ENCODE measurements around the gene PIGU. TPM values are rescaled to one million over a fixed set of nuclear protein-coding genes. Genes with fewer than 3 reads are reported as not detected.

Gene PIGU
- total and polyA plus RNA-seq, 2 donors (not counting 1 experiment from before 2014, with no cell fraction given) = 6.4 to 42.6 TPM

GRCh38 chr20:34560614-34561013 is 116.3 kb downstream of the PIGU start:
- Histone ChIP-seq H3K9me3 (ENCODE audit: control insufficient read depth, insufficient read depth, low read depth, low read length) (no peaks in the 10 kb centered on the region), H3K4me2 (ENCODE audit: extremely low read depth, insufficient read depth, low read length) (no peak overlapping the region), H4K20me1 (ENCODE audit: control insufficient read depth, extremely low read depth, insufficient read depth, low read length) (no peaks in the 10 kb centered on the region), H3K4me3 (replicated peaks in 1 of 4; ENCODE audit: control extremely low read depth in 1 of 4, insufficient read depth in 1 of 4, low read depth in 3 of 4, low read length in 4 of 4) (no peak overlapping the region), H2AFZ (ENCODE audit: low read length) (no peak overlapping the region), H3K36me3 (ENCODE audit: control insufficient read depth, insufficient read depth, low read length) (no peaks in the 10 kb centered on the region), H3K27me3 (ENCODE audit: control insufficient read depth, insufficient read depth, low read length) (no peaks in the 10 kb centered on the region), H3K79me2 (ENCODE audit: control insufficient read depth, insufficient read depth, low read length) (no peaks in the 10 kb centered on the region), H3K27ac (ENCODE audit: insufficient read depth, low read length) (no peak overlapping the region), H3K9ac (ENCODE audit: insufficient read depth, low read length) (no peak overlapping the region), H3K4me1 (ENCODE audit: control insufficient read depth, extremely low read depth, insufficient read depth, low read length) (no peaks in the 10 kb centered on the region)
- no peak for TF ChIP-seq CTCF (conservative IDR thresholded peaks at IDR 0.05 in 1 of 2, IDR thresholded peaks at IDR 0.05 in 1 of 2; ENCODE audit: low read depth in 1 of 2, low read length in 2 of 2)
- no peak for DNase-seq (ENCODE audit: low read depth in 2 of 2)

GRCh38 chr20:34560141-34560523 is 116.8 kb downstream of the PIGU start:
- H4K20me1 ChIP-seq (ENCODE audit: control insufficient read depth, extremely low read depth, insufficient read depth, low read length) = no peaks in the 10 kb centered on the region
- H3K27ac ChIP-seq (ENCODE audit: insufficient read depth, low read length) = no peak overlapping the region
- DNase-seq (ENCODE audit: low read depth in 2 of 2) = no peak
- no peaks in the 10 kb centered on the region for H3K27me3 ChIP-seq (ENCODE audit: control insufficient read depth, insufficient read depth, low read length)
- no peak overlapping the region for H2AFZ ChIP-seq (ENCODE audit: low read length)
- TF ChIP-seq CTCF (conservative IDR thresholded peaks at IDR 0.05 in 1 of 2, IDR thresholded peaks at IDR 0.05 in 1 of 2; ENCODE audit: low read depth in 1 of 2, low read length in 2 of 2) (no peak), EZH2 (IDR thresholded peaks at IDR 0.05; ENCODE audit: low read length, missing control alignments) (no peak)
- no peaks in the 10 kb centered on the region for H3K36me3 ChIP-seq (ENCODE audit: control insufficient read depth, insufficient read depth, low read length)
- H3K79me2 ChIP-seq (ENCODE audit: control insufficient read depth, insufficient read depth, low read length) = no peaks in the 10 kb centered on the region
- H3K4me2 ChIP-seq (ENCODE audit: extremely low read depth, insufficient read depth, low read length) = no peak overlapping the region
- H3K4me3 ChIP-seq (replicated peaks in 1 of 4; ENCODE audit: control extremely low read depth in 1 of 4, insufficient read depth in 1 of 4, low read depth in 3 of 4, low read length in 4 of 4) = no peak overlapping the region
- no peaks in the 10 kb centered on the region for H3K9me3 ChIP-seq (ENCODE audit: control insufficient read depth, insufficient read depth, low read depth, low read length)
- H3K9ac ChIP-seq (ENCODE audit: insufficient read depth, low read length) = no peak overlapping the region
- H3K4me1 ChIP-seq (ENCODE audit: control insufficient read depth, extremely low read depth, insufficient read depth, low read length) = no peaks in the 10 kb centered on the region

GRCh38 chr20:34559311-34560140 is 117.4 kb downstream of the PIGU start:
- H3K4me3 ChIP-seq (replicated peaks in 1 of 4; ENCODE audit: control extremely low read depth in 1 of 4, insufficient read depth in 1 of 4, low read depth in 3 of 4, low read length in 4 of 4) = peak overlapping the region; percentile 21 to 84 (median 32)
- TF ChIP-seq EZH2 (IDR thresholded peaks at IDR 0.05; ENCODE audit: low read length, missing control alignments) (no peak), CTCF (conservative IDR thresholded peaks at IDR 0.05 in 1 of 2, IDR thresholded peaks at IDR 0.05 in 1 of 2; ENCODE audit: low read depth in 1 of 2, low read length in 2 of 2) (no peak)
- H3K9me3 ChIP-seq (ENCODE audit: control insufficient read depth, insufficient read depth, low read depth, low read length) = no peaks in the 10 kb centered on the region
- H4K20me1 ChIP-seq (ENCODE audit: control insufficient read depth, extremely low read depth, insufficient read depth, low read length) = no peaks in the 10 kb centered on the region
- peak overlapping the region; percentile 46 for H3K9ac ChIP-seq (ENCODE audit: insufficient read depth, low read length)
- H2AFZ ChIP-seq (ENCODE audit: low read length) = no peak overlapping the region
- H3K4me1 ChIP-seq (ENCODE audit: control insufficient read depth, extremely low read depth, insufficient read depth, low read length) = no peaks in the 10 kb centered on the region
- no peaks in the 10 kb centered on the region for H3K36me3 ChIP-seq (ENCODE audit: control insufficient read depth, insufficient read depth, low read length)
- H3K4me2 ChIP-seq (ENCODE audit: extremely low read depth, insufficient read depth, low read length) = peak overlapping the region; percentile 59
- no peaks in the 10 kb centered on the region for H3K27me3 ChIP-seq (ENCODE audit: control insufficient read depth, insufficient read depth, low read length)
- no peak overlapping the region for H3K27ac ChIP-seq (ENCODE audit: insufficient read depth, low read length)
- DNase-seq (ENCODE audit: low read depth in 2 of 2) = peak in 1 of 2 donors; percentile 5
- no peaks in the 10 kb centered on the region for H3K79me2 ChIP-seq (ENCODE audit: control insufficient read depth, insufficient read depth, low read length)
